ENCODE data around the gene DEPP1.

DEPP1 gene

DNA sequence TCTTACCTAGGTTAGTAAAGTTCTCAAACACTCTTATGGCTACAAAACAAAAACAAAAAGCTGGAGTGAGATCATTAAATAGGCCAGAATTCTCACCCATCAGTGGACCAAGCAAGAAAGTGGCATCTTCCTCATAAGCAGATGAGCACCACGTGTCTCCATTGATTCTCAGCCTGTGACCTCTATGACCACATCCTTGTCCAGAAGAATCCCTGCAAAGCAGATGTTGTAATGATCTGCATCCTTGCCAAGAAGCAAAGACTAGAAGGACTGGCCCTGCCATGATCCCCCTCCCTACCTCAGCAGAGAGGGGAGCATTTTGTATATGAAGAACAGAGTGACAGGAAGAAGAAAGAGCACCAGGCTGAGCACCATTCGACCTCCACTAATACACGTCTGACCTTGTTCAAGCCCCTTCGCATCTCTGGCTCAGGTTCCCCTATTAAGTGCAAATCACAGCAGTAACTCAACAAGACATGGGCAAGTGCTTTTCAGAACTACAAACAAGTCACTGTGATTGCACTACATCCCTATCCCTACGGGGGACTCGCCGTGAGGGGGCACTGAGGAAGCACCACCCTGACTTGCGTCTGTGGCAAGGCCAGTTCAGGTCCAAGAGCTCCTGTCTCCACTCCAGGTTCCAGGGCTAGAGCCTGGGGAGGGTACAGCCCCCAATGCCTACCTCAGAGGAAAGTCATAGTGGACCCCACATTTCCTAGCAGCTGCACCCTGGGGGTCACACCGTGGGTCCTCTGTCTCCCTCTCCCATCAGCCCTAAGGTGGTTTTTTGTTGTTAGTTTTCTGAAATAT lies 41.2 kb downstream of the DEPP1 start:
- FAIRE-seq (no peak), DNase-seq (ENCODE audit: extremely low spot score, insufficient read length, low read depth) (no peak)

GRCh38 chr10:44936314-44936975 lies 42.2 kb downstream of the DEPP1 start:
- DNase-seq (ENCODE audit: extremely low spot score, insufficient read length, low read depth) (no peak), FAIRE-seq (no peak)

DNA sequence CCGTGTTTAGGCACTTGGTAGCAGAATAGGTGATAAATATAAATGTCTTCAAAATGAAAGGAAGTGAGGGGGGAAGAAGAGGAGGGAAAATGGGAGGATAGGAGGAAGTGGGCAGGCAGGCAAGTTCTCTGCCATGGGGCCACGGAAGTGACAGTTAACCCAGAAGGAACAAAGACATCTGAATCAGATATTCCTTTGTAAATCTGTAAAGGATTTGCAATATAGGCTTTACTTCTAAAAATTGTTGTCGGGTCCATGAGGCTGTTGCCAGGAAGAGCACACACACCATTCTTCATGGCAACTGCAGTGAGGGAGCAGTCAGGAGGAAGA lies 42.7 kb downstream of the DEPP1 start:
- DNase-seq (ENCODE audit: extremely low spot score, insufficient read length, low read depth) (no peak), FAIRE-seq (no peak)

DNA sequence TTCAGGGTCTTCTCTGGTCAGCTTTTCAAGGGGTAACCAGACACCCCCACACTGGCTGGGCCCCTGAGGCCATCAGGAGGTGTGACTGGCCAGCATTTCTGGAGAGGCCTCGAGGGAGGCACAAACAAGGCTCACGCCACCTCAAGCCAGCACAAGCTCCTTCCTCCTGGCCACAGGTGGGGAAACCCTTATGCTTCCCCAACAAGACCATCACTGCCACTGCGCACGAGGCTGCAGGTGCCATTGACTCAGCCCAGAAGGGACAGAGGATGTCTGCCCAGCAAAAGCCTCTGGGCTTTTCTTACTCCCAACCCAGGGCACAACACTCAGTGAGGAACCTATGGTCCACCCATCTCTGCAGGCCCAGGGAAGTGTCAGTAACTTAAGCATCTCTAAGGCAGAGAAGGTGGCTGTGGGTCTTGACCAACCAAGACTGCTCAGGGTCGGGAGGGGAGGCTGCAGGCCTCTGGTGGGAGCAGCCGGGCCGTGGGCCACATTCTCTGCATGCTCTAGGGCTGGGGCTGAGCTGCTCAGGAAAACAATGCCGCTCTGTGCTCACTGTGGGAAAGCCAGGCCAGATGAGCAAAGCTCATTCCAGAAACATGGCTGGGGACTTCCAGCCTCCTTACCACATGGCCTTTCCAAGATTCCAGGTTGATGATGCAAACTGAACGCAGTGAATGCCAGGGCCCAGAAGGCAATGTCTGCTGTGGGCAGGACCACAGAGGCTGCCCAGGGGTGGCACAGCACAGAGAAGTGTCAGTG lies 43.2 kb downstream of the DEPP1 start:
- FAIRE-seq = no peak
- DNase-seq (ENCODE audit: extremely low spot score, insufficient read length, low read depth) = no peak

GRCh38 chr10:44934416-44935200 lies 44.0 kb downstream of the DEPP1 start:
- DNase-seq (ENCODE audit: extremely low spot score, insufficient read length, low read depth) (no peak), FAIRE-seq (no peak)

DNA sequence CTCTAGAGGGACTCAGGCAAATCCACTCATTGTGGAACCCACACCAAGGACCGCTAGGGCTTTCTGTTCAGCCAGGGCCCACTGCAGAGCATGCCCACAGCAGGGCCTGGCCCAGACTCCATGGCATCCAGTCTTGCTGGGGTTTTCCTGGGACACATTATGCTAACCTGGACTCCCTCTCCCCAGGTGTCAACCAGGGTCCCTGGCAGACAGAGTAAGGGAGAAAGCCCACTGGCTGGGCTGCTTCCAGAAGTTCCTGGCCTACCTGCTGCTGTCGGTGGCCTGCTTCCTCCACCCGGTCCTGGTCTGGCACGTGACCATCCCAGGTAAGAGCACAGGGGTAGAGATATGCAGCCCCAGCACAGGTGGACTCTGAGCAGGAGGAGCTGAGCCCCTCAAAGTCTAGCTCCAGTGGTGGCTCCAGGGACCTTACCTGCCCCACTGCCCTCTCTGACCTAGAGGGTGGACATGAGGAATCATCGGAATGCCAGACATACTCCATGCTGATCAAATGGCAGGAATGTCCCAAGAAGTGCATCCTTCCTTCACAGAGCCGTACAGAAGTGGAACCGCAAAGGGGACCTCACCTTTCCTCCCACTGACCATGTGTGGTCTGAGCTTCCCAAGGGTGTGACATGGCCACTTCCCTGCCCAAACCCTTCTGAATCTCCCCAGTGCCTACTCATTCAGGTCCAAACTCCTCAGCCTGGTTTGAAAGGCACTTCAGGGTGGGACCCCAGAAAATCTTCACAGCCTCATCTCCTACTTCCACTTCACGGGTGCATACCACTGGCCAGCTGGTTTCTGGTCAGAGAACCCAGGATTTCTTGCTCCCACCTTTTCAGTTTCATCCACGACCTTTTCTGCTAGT lies 44.9 kb downstream of the DEPP1 start:
- no peak for FAIRE-seq
- DNase-seq (ENCODE audit: extremely low spot score, insufficient read length, low read depth) = no peak

DNA sequence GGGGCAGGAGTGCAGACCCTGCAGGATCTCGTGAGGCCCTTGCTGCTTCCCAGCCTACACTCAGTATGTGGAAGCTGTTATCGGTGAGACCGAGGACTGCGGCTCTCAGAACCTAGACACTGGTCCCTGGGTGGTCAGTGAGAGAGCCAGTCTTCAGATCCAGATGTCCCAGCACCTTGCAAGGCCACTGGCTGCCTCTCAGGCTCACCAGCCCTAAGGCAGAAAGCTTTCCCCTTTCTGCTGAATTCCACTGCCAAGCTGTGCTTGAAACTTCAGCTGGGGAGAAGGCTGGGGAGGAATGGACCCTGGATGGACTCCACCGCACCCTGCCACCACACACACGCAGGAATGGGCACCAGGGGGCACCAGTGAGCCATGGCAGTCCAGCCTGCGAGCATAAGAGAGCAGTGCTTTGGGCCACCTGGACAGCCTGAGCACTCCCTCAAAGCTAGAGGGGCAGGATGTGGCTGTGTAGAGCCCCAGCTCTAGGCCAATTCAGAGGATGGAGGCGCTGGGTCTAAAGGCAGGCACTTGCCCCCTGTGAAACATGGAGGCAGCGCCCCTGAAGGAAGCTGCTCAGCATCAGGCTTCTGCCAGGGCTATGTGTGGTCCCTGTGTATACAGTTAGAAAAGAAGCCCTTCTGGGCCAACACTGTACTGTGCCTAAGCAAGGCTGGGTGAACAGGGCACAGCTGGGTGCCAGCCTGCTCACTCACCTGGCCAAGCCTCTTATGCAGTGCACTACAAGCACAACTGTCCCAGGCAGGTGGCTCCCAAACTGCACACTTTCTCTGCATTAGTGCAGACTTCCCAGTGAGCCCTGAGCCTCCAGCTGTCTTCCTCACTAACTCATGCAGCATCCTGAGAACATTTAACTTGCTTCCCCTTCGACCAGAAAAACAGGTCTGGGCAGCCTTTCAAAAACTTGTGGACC lies 45.8 kb downstream of the DEPP1 start:
- DNase-seq (ENCODE audit: extremely low spot score, insufficient read length, low read depth) = peak; percentile 74
- FAIRE-seq = peak; percentile 98

DNA sequence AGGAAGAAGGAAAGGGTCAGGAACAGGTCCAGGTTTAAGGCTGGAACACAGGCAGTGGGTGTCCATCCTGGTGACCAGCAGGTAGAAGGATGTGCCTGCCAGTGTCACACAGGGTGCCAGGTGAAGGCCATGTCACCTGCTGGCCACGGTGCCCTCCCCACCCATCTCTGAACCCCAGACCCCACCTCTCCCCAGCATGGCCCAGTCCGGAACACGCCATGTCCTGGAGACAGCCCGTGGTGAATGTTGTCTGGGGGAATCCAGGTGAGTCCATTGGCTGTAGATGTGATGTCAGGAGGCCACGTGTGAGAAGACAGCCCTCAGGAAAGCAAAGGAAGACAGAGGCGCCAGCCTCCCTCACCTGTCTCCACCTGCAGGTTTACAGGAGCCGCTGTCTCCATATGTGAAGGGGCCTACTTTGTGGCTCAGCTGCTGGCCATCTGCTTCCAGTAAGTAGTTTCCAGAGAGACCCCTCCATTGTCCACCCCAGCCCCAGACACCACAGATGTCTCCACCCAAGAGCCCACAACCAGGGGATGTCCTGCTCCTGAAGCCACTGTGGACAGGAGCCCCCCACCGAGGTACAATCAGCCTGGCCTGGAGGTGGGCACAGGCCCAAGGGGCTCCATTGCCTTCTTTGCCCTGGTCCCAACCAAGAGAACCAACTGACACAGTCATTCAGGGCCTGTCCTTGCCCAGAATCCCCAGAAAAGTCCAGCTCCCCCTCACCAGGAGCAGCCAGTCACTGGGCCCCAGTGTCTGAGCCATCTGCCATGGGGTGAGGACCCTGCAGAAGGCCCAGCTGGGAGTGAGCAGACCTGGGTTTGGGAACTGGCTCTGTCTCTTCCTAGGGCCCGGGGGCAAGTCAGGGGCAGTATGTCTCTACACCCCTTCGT lies 46.7 kb downstream of the DEPP1 start:
- FAIRE-seq (no peak), DNase-seq (ENCODE audit: extremely low spot score, insufficient read length, low read depth) (no peak)

- no peak for FAIRE-seq
- DNase-seq (ENCODE audit: extremely low spot score, insufficient read length, low read depth) = no peak
Measured at GRCh38 chr10:44930904-44931620, 47.5 kb downstream of the DEPP1 start.

DNA sequence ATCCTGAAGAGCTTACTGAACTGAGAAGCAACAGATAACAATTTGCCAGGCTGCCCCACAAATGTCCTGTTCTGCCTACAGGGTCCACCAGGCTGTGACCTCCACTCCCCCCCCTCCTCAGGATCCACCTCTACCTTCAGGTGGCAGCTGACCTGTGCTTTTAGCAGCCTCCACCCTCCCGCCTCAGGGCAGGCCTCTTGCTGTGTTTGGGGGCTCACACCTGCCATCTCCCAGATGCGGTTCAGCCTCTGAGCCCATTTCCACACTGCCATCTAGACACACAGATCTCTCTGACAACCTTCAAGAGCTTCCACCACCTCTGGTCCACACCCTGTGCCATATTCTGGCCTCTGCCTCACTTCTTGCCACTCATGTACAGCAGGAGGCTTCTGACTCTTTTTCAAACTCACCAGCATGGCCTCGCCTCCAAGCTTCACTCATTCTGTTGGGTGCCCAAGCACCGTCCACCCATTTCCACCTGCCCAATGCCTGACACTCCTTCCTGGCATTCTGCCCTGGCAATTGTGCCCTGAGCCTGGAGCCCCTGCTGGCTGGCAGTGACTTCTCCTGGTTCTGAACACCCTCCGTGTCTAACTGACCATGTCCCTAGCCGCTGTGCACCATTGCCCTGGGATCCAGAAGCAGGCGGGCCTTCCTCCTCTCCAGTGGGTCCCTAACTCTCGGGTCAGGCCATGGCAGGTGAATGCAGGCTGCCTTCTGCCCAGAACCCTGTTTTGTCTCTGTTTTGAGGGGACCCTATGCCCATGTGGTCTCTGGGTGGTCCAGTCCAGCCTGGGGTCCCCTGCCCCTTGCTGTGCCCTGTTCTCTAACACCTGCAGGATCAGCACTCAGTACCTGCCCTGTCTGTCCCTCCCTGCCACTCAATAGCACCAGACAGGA lies 49.0 kb downstream of the DEPP1 start:
- no peak for FAIRE-seq
- no peak for DNase-seq (ENCODE audit: extremely low spot score, insufficient read length, low read depth)

- no peak for DNase-seq (ENCODE audit: extremely low spot score, insufficient read length, low read depth)
- FAIRE-seq = no peak
Measured at GRCh38 chr10:44928462-44928861, 50.1 kb downstream of the DEPP1 start.

- FAIRE-seq = no peak
- DNase-seq (ENCODE audit: extremely low spot score, insufficient read length, low read depth) = no peak
Measured at GRCh38 chr10:44927352-44927751, 51.3 kb downstream of the DEPP1 start.

GRCh38 chr10:44926751-44927351 lies 51.8 kb downstream of the DEPP1 start:
- no peak for DNase-seq (ENCODE audit: extremely low spot score, insufficient read length, low read depth)
- no peak for FAIRE-seq

All from GM18507 (cell line).